PC-9 (cell line): Measurements from ENCODE around the gene RAB8A. TPM values are rescaled to one million over a fixed set of nuclear protein-coding genes. Genes with fewer than 3 reads are reported as not detected.

Experiments used
- BruUV-seq: library from RNA; stranded (reverse); fragments of 400-500 nt; replicated peaks from 2 replicates; lab custom pipeline; 2021; lab: Mats Ljungman, UMichigan
- CTCF ChIA-PET: fragments of 300-600 bp; sonication (Branson Sonifier 250); formaldehyde crosslinking; loops from one replicate; lab custom pipeline; 2022; ENCODE audit warnings: antibody characterized with exemption; lab: Charles Lee
- POLR2A ChIA-PET: fragments of 300-600 bp; sonication (Branson Sonifier 250); formaldehyde crosslinking; loops from one replicate; lab custom pipeline; 2022; ENCODE audit warnings: antibody characterized with exemption; ENCODE audit not compliant: unreplicated experiment; lab: Charles Lee
- DNase-seq, 2 experiments: peaks; one replicate each; pipeline versions ENCODE4 v3.0.0 to v3.0.0-alpha.2; 2015 to 2022; ENCODE audit warnings: mixed read lengths in 1 of 2
- H2AFZ ChIP-seq: fragments of 200-600 bp; sonication (generic); 2 replicates; pipeline ENCODE4 v1.8.1; 2017; ENCODE audit warnings: antibody characterized with exemption
- H3F3A ChIP-seq: fragments of 200-600 bp; sonication (generic); 2 replicates; pipeline ENCODE4 v1.8.1; 2017; ENCODE audit warnings: antibody characterized with exemption, mild to moderate bottlenecking, low read depth; ENCODE audit not compliant: insufficient read depth
- H3K27ac ChIP-seq: fragments of 200-600 bp; sonication (generic); 2 replicates; pipeline ENCODE4 v1.6.1; 2016; ENCODE audit warnings: mixed run types
- H3K27me3 ChIP-seq: fragments of 200-600 bp; sonication (generic); 2 replicates; pipeline ENCODE4 v1.6.1; 2016; ENCODE audit warnings: low read depth, mixed run types; ENCODE audit not compliant: insufficient read depth
- H3K36me3 ChIP-seq: fragments of 200-600 bp; sonication (generic); 2 replicates; pipeline ENCODE4 v1.6.1; 2016; ENCODE audit warnings: low read depth, mixed run types
- H3K4me1 ChIP-seq: fragments of 200-600 bp; sonication (generic); replicated peaks from 2 replicates; pipeline ENCODE4 v1.6.1; 2016; ENCODE audit warnings: mixed run types; ENCODE audit not compliant: insufficient read depth
- H3K4me2 ChIP-seq: fragments of 200-600 bp; sonication (generic); 2 replicates; pipeline ENCODE4 v1.6.1; 2017; ENCODE audit warnings: mixed run types
- H3K4me3 ChIP-seq: fragments of 200-600 bp; sonication (generic); 2 replicates; pipeline ENCODE4 v1.6.1; 2016; ENCODE audit warnings: mixed run types
- H3K79me2 ChIP-seq: fragments of 200-600 bp; sonication (generic); 2 replicates; pipeline ENCODE4 v1.6.1; 2017; ENCODE audit warnings: low read depth, mixed run types
- H3K9me2 ChIP-seq: fragments of 200-600 bp; sonication (generic); 2 replicates; pipeline ENCODE4 v1.8.1; 2017; ENCODE audit warnings: mild to moderate bottlenecking; ENCODE audit not compliant: insufficient read depth
- H3K9me3 ChIP-seq: fragments of 200-600 bp; sonication (generic); 2 replicates; pipeline ENCODE4 v1.8.1; 2016; ENCODE audit warnings: low read depth; ENCODE audit not compliant: insufficient read depth
- H4K20me1 ChIP-seq: fragments of 200-600 bp; sonication (generic); 2 replicates; pipeline ENCODE4 v1.8.1; 2017; ENCODE audit not compliant: insufficient read depth
- EZH2 ChIP-seq: fragments of 200-600 bp; sonication (generic); IDR thresholded peaks from 2 replicates; pipeline ENCODE4 v1.8.0; 2017; ENCODE audit warnings: antibody characterized with exemption, low read depth
- intact Hi-C: fragments of 100-400 bp; cut with micrococcal nuclease; formaldehyde crosslinking; loops from one replicate; pipeline ENCODE4 v1.10.0; 2022; ENCODE audit not compliant: unreplicated experiment
- total RNA-seq: library from RNA; stranded (reverse); gene quantifications from 2 replicates; pipeline ENCODE4 v1.2.3, GENCODE V29; 2021
- TF ChIP-seq, protein P1 (sequence below): fragments of 200-600 bp; sonication (generic); conservative IDR thresholded peaks from 2 replicates; pipeline ENCODE4 v1.6.1; 2017; ENCODE audit warnings: mixed run types, antibody characterized with exemption, mild to moderate bottlenecking, moderate library complexity

Gene RAB8A
- total RNA-seq, 1 experiment from 2014 or later = 104 TPM

DNA sequence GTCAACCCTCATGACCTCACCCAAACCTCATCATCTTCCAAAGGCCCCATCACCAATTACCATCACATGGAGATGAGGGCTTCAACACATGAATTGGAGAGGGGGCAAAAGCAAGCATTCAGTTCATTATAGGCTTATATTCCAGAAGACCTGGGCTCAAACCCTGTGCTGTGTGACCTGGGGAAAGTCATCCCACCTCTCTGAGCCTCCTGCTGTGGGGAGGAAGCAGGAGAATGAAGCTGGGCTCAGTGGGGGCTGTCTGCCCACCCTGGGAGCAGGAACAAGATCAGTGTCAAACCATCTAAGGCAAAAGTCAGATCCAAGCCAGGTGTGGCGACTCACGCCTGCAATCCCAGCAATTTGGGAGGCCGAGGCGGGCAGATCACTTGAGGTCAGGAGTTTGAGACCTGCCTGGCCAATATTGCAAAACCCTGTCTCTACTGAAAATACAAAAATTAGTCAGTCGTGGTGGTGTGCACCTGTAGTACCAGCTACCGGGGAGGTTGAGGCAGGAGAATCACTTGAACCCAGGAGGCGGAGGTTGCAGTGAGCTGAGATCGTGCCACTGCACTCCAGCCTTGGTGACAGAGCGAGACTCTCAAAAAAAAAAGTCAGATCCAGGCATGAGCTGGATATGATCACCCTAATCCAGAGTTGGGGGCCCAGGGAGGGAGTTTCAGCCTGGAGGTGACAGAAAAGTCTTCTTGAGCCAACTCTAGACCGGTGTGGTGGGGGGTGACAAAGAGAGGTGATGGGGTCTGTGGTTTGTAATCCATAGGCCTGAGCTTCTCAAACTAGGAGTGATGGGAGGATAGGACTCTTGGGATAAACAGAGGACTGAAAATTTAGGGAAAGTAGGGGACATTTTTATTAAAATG is 37.0 kb upstream of the RAB8A start:
- peaks cover 31% of the 10 kb centered on the region for H3K79me2 ChIP-seq
- no peaks in the 10 kb centered on the region for H3K36me3 ChIP-seq
- H3K27me3 ChIP-seq = no peaks in the 10 kb centered on the region
- BruUV-seq = no TSS peak
- no peak overlapping the region for H2AFZ ChIP-seq
- no peaks in the 10 kb centered on the region for H4K20me1 ChIP-seq
- TF ChIP-seq, protein P1, sequence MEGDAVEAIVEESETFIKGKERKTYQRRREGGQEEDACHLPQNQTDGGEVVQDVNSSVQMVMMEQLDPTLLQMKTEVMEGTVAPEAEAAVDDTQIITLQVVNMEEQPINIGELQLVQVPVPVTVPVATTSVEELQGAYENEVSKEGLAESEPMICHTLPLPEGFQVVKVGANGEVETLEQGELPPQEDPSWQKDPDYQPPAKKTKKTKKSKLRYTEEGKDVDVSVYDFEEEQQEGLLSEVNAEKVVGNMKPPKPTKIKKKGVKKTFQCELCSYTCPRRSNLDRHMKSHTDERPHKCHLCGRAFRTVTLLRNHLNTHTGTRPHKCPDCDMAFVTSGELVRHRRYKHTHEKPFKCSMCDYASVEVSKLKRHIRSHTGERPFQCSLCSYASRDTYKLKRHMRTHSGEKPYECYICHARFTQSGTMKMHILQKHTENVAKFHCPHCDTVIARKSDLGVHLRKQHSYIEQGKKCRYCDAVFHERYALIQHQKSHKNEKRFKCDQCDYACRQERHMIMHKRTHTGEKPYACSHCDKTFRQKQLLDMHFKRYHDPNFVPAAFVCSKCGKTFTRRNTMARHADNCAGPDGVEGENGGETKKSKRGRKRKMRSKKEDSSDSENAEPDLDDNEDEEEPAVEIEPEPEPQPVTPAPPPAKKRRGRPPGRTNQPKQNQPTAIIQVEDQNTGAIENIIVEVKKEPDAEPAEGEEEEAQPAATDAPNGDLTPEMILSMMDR = no peak
- TF ChIP-seq EZH2 = no peak
- H3F3A ChIP-seq = peaks cover 68% of the 10 kb centered on the region
- no peak overlapping the region for H3K4me3 ChIP-seq
- no peaks in the 10 kb centered on the region for H3K9me2 ChIP-seq
- no peak overlapping the region for H3K27ac ChIP-seq
- CTCF ChIA-PET = interaction anchor here (0.5 kb wide), 1 partner anchor 26 kb away, joined by 3 read pairs; no protein-coding TSS in a partner anchor
- peaks cover 46% of the 10 kb centered on the region for H3K4me1 ChIP-seq
- H3K9me3 ChIP-seq = no peaks in the 10 kb centered on the region
- POLR2A ChIA-PET = no interaction called here
- H3K4me2 ChIP-seq = no peak overlapping the region
- no peak for DNase-seq
- intact Hi-C loops = loop anchor here (5.0 kb wide), 1 partner anchor 32 kb away; no protein-coding TSS in a partner anchor

DNA sequence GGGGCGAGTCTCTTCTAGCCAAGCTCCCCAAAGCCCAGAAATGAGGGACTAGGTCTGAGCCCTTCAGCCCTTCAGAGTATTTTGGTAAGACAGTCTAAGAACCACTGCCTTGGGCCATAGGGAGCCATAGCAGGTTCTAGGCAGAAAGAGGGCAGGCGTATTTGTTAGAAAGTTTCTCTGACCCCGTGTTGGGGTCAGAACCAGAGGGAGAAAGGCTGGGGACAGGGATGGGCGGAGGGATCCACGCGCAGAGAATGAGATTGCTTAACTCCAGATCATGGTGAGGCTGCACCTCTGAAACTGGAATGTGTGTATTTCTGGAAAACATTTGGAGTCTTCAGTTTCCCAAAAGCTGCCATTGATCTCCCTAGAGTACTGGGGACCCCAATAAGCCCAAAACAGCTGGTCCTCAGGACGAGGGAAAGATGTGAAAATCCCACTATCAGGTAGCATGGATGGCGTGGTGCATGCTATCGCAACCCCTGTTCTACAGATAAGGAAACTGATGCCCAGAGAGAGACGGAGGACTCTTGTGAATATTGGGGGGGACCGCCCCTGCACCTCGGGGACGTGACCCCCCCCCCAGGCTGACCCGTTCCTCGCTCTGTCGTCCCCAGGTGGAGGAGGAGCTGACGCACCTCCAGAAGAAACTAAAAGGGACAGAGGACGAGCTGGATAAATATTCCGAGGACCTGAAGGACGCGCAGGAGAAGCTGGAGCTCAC is 36.1 kb upstream of the RAB8A start:
- Histone ChIP-seq H4K20me1 (no peaks in the 10 kb centered on the region), H3K36me3 (peaks cover 4% of the 10 kb centered on the region; the same call in 1 of the 2 replicates), H3F3A (peaks cover 71% of the 10 kb centered on the region), H3K9me2 (no peaks in the 10 kb centered on the region), H3K27ac (peak overlapping the region; percentile 99), H3K4me3 (peak overlapping the region; percentile 70; the same call in 1 of the 2 replicates), H2AFZ (peak overlapping the region; percentile 55), H3K9me3 (no peaks in the 10 kb centered on the region), H3K27me3 (no peaks in the 10 kb centered on the region), H3K79me2 (peaks cover 40% of the 10 kb centered on the region), H3K4me2 (peak overlapping the region; percentile 86), H3K4me1 (peaks cover 49% of the 10 kb centered on the region)
- CTCF ChIA-PET = interaction anchor here (0.5 to 0.7 kb wide), 2 partner anchors 27 kb away, joined by 3 read pairs; no protein-coding TSS in a partner anchor
- POLR2A ChIA-PET = interaction anchor here (0.7 to 0.9 kb wide), 2 partner anchors 10 to 106 kb away, joined by 11 to 15 read pairs; no protein-coding TSS in a partner anchor
- BruUV-seq = TSS peak; percentile 61
- no peak for DNase-seq
- intact Hi-C loops = loop anchor here (1.0 to 5.0 kb wide), 2 partner anchors 33 to 247 kb away; no protein-coding TSS in a partner anchor
- TF ChIP-seq EZH2 = no peak
- TF ChIP-seq, protein P1 = no peak
